Measurements from ENCODE around the gene TSPAN6. TPM values are rescaled to one million over a fixed set of nuclear protein-coding genes. Genes with fewer than 3 reads are reported as not detected.

TSPAN6 gene
- polyA plus RNA-seq, 2 of the 4 experiments (the other 2 are of a cell fraction) = 46.0 to 71.1 TPM

DNA sequence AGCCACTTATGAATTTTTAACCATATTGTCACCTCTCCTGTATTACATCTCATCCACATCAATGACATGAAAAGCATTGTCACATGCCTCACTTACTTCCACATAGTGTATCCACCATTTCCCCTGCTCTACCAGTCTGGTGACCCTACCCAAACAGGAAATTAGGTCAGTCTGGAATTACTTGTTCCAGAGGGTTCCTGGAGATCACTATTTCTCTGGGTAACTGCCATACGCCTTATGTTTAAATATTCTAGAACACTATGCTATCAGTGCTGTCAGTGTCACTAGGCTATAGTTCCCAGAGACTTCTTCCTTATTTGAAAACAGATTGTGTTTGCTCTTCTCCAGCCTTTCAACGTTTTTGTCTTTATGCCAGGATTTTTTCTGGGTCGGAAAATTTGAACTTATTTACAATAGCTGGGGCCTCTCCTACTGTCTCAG, 22.4 kb upstream of the TSPAN6 start:
- WGBS (ENCODE audit: missing lambda C conversion rate) = 31% methylated on average over 3 of the region's 3 CpGs
- Histone ChIP-seq H3K9me3 (no peaks in the 10 kb centered on the region), H3K27ac (no peak overlapping the region), H3K4me2 (no peak overlapping the region), H3K4me3 (no peak overlapping the region), H3K4me1 (no peaks in the 10 kb centered on the region)
- ChIA-PET POLR2A (no interaction called here), CTCF (no interaction called here)
- FAIRE-seq (no peak), DNase-seq (ENCODE audit: low read depth in 1 of 2, low spot score in 1 of 2) (no peak), ATAC-seq (no peak)
- no peak for TF ChIP-seq POLR2AphosphoS2 (conservative IDR thresholded peaks at IDR 0.05; ENCODE audit: low read length)
- TF ChIP-seq, protein P1, sequence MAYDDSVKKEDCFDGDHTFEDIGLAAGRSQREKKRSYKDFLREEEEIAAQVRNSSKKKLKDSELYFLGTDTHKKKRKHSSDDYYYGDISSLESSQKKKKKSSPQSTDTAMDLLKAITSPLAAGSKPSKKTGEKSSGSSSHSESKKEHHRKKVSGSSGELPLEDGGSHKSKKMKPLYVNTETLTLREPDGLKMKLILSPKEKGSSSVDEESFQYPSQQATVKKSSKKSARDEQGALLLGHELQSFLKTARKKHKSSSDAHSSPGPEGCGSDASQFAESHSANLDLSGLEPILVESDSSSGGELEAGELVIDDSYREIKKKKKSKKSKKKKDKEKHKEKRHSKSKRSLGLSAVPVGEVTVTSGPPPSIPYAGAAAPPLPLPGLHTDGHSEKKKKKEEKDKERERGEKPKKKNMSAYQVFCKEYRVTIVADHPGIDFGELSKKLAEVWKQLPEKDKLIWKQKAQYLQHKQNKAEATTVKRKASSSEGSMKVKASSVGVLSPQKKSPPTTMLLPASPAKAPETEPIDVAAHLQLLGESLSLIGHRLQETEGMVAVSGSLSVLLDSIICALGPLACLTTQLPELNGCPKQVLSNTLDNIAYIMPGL (CRISPR knock-in tag; IDR thresholded peaks at IDR 0.05; ENCODE audit: borderline replicate concordance) = no peak
- TF ChIP-seq, protein P2, sequence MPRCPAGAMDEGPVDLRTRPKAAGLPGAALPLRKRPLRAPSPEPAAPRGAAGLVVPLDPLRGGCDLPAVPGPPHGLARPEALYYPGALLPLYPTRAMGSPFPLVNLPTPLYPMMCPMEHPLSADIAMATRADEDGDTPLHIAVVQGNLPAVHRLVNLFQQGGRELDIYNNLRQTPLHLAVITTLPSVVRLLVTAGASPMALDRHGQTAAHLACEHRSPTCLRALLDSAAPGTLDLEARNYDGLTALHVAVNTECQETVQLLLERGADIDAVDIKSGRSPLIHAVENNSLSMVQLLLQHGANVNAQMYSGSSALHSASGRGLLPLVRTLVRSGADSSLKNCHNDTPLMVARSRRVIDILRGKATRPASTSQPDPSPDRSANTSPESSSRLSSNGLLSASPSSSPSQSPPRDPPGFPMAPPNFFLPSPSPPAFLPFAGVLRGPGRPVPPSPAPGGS (IDR thresholded peaks at IDR 0.05) = no peak
- no peak for TF ChIP-seq ZNF302 (CRISPR knock-in tag; IDR thresholded peaks at IDR 0.05)
- TF ChIP-seq EHF (CRISPR knock-in tag; IDR thresholded peaks at IDR 0.05) = no peak
- no peak for TF ChIP-seq EHMT2 (IDR thresholded peaks at IDR 0.05; ENCODE audit: low read depth)
- TF ChIP-seq, protein P3, sequence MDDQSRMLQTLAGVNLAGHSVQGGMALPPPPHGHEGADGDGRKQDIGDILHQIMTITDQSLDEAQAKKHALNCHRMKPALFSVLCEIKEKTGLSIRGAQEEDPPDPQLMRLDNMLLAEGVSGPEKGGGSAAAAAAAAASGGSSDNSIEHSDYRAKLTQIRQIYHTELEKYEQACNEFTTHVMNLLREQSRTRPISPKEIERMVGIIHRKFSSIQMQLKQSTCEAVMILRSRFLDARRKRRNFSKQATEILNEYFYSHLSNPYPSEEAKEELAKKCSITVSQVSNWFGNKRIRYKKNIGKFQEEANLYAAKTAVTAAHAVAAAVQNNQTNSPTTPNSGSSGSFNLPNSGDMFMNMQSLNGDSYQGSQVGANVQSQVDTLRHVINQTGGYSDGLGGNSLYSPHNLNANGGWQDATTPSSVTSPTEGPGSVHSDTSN (IDR thresholded peaks at IDR 0.05) = no peak
- no peak for TF ChIP-seq JUN (IDR thresholded peaks at IDR 0.05)
- TF ChIP-seq SREBF2 (IDR thresholded peaks at IDR 0.05) = no peak
- TF ChIP-seq CEBPB (IDR thresholded peaks at IDR 0.05) = no peak
- no peak for TF ChIP-seq CHD4 (IDR thresholded peaks at IDR 0.05; ENCODE audit: borderline replicate concordance)
- TF ChIP-seq, protein P4, sequence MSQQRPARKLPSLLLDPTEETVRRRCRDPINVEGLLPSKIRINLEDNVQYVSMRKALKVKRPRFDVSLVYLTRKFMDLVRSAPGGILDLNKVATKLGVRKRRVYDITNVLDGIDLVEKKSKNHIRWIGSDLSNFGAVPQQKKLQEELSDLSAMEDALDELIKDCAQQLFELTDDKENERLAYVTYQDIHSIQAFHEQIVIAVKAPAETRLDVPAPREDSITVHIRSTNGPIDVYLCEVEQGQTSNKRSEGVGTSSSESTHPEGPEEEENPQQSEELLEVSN (IDR thresholded peaks at IDR 0.05; ENCODE audit: borderline replicate concordance, low read depth) = no peak
- TF ChIP-seq HDAC2 (IDR thresholded peaks at IDR 0.05) = no peak
- TF ChIP-seq NPAS2 (CRISPR knock-in tag; IDR thresholded peaks at IDR 0.05; ENCODE audit: borderline replicate concordance) = no peak
- TF ChIP-seq MAFK (IDR thresholded peaks at IDR 0.05; ENCODE audit: partially characterized antibody) = no peak
- TF ChIP-seq, protein P5, sequence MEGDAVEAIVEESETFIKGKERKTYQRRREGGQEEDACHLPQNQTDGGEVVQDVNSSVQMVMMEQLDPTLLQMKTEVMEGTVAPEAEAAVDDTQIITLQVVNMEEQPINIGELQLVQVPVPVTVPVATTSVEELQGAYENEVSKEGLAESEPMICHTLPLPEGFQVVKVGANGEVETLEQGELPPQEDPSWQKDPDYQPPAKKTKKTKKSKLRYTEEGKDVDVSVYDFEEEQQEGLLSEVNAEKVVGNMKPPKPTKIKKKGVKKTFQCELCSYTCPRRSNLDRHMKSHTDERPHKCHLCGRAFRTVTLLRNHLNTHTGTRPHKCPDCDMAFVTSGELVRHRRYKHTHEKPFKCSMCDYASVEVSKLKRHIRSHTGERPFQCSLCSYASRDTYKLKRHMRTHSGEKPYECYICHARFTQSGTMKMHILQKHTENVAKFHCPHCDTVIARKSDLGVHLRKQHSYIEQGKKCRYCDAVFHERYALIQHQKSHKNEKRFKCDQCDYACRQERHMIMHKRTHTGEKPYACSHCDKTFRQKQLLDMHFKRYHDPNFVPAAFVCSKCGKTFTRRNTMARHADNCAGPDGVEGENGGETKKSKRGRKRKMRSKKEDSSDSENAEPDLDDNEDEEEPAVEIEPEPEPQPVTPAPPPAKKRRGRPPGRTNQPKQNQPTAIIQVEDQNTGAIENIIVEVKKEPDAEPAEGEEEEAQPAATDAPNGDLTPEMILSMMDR (IDR thresholded peaks at IDR 0.05) = no peak
- TF ChIP-seq, protein P6, sequence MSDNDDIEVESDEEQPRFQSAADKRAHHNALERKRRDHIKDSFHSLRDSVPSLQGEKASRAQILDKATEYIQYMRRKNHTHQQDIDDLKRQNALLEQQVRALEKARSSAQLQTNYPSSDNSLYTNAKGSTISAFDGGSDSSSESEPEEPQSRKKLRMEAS (IDR thresholded peaks at IDR 0.05) = no peak
- no peak for TF ChIP-seq ESRRA (IDR thresholded peaks at IDR 0.05; ENCODE audit: borderline replicate concordance, low read length)

DNA sequence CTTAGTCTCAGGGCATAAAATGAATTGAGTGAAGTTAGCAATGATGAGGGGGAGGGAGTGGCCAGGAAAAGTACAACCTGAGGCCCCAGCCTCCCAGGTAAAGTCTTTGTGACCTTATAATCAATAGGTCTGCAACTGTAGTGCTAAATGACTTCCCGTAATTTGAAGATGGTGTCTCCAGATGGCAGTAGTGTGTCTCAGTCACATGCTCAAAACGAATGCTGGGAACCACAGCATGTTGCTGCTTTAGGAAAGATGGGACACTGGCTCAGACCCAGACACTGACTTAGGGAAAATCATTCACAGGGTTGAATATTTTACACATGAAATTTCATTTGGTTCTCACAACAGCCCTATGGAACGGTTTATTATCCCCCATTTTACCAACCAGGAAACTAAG, 17.7 kb upstream of the TSPAN6 start:
- no peak overlapping the region for H3K4me3 ChIP-seq
- WGBS (ENCODE audit: missing lambda C conversion rate) = 18% methylated on average over 3 of the region's 3 CpGs
- ATAC-seq (peak; percentile 63 to 85; a peak in 5 of 6 replicates), DNase-seq (ENCODE audit: low read depth in 1 of 2, low spot score in 1 of 2) (peak; percentile 18 to 47), FAIRE-seq (peak; percentile 32)
- TF ChIP-seq, protein P6 (IDR thresholded peaks at IDR 0.05) = peak; percentile 56; the same call in 1 of the 2 replicates
- TF ChIP-seq, protein P5 (IDR thresholded peaks at IDR 0.05) = peak; percentile 38; the same call in 2 of the 3 replicates
- TF ChIP-seq HEYL (CRISPR knock-in tag; IDR thresholded peaks at IDR 0.05) (no peak), SMC3 (IDR thresholded peaks at IDR 0.05) (0 out of 3 replicates have a peak, but pooled peaks have one; percentile 9)
- no peak overlapping the region for H3K4me2 ChIP-seq
- POLR2A ChIA-PET = no interaction called here
- CTCF ChIA-PET = interaction anchor here (0.7 to 5.2 kb wide), 7 partner anchors 10 to 701 kb away, joined by 3 to 36 read pairs (median 7); partner anchors contain the start of gene SRPX2
- no peaks in the 10 kb centered on the region for H3K9me3 ChIP-seq
- 0 out of 6 replicates have a peak overlapping the region, but pooled peaks of 1 of the 2 experiments have one; percentile 26 for H3K27ac ChIP-seq
- H3K4me1 ChIP-seq = peaks cover 11% of the 10 kb centered on the region

Measured in A549 (cell line).